Breast epithelium (tissue), 3 donors: ENCODE measurements around the gene PNP.

Experiments
- POLR2AphosphoS5 ChIP-seq, 3 donors: sonication (generic); formaldehyde crosslinking; IDR thresholded peaks; one replicate each; pipeline ENCODE4 v1.6.1; 2017; ENCODE audit warnings: antibody characterized with exemption in 3 of 3
- TF ChIP-seq, protein P1 (sequence below), 3 donors: fragments of 450-650 bp; IDR thresholded peaks; one replicate each; pipeline ENCODE4 v1.5.1; 2016 to 2017; ENCODE audit warnings: antibody characterized with exemption in 3 of 3, mild to moderate bottlenecking in 3 of 3, moderate library complexity in 3 of 3

DNA sequence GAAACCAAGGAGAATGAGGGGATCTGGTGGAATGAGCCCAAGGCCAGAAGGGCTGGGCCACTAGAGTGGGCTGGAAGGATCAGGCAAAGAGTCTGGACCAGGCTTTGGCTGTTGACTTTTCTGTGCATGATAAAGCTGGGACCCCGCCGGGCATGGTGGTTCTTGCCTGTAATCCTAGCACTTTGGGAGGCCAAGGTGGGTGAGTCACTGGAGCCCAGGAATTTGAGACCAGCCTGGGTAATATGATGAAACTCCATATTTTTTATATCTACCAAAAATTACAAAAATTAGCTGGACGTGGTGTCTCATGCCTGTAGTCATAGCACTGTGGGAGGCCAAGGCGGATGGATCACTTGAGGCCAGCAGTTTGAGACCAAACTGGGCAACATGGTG lies 32.8 kb upstream of the PNP start:
- TF ChIP-seq, protein P1, sequence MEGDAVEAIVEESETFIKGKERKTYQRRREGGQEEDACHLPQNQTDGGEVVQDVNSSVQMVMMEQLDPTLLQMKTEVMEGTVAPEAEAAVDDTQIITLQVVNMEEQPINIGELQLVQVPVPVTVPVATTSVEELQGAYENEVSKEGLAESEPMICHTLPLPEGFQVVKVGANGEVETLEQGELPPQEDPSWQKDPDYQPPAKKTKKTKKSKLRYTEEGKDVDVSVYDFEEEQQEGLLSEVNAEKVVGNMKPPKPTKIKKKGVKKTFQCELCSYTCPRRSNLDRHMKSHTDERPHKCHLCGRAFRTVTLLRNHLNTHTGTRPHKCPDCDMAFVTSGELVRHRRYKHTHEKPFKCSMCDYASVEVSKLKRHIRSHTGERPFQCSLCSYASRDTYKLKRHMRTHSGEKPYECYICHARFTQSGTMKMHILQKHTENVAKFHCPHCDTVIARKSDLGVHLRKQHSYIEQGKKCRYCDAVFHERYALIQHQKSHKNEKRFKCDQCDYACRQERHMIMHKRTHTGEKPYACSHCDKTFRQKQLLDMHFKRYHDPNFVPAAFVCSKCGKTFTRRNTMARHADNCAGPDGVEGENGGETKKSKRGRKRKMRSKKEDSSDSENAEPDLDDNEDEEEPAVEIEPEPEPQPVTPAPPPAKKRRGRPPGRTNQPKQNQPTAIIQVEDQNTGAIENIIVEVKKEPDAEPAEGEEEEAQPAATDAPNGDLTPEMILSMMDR (IDR thresholded peaks at IDR 0.05): no peak
- TF ChIP-seq POLR2AphosphoS5 (IDR thresholded peaks at IDR 0.05): no peak
